H9 (cell line): Measurements from ENCODE around the gene A1CF. TPM values are rescaled to one million over a fixed set of nuclear protein-coding genes. Genes with fewer than 3 reads are reported as not detected.

Experiments used
- DNase-seq: peaks from one replicate; pipeline ENCODE4 v3.0.0-alpha.2; 2017
- H2AFZ ChIP-seq: one replicate; pipeline ENCODE4 v1.6.1; 2013; ENCODE audit warnings: mild to moderate bottlenecking, low read length, control low read depth, moderate library complexity
- H2AK5ac ChIP-seq: 2 replicates; pipeline ENCODE4 v1.6.1; 2013; ENCODE audit warnings: low read length, control low read depth, mixed read lengths; ENCODE audit not compliant: insufficient read length
- H2BK120ac ChIP-seq: one replicate; pipeline ENCODE4 v1.6.1; 2013; ENCODE audit warnings: low read depth, mild to moderate bottlenecking, low read length, control low read depth, inconsistent platforms; ENCODE audit not compliant: poor library complexity, severe bottlenecking
- H2BK12ac ChIP-seq: 2 replicates; pipeline ENCODE4 v1.6.1; 2013; ENCODE audit warnings: low read length, control low read depth, mixed read lengths, low read depth; ENCODE audit not compliant: insufficient read length
- H2BK15ac ChIP-seq: 2 replicates; pipeline ENCODE4 v1.6.1; 2013; ENCODE audit warnings: low read depth, low read length, control low read depth
- H2BK20ac ChIP-seq: one replicate; pipeline ENCODE4 v1.6.1; 2013; ENCODE audit warnings: low read depth, mild to moderate bottlenecking, low read length, control low read depth, inconsistent platforms; ENCODE audit not compliant: poor library complexity, severe bottlenecking
- H2BK5ac ChIP-seq: 2 replicates; pipeline ENCODE4 v1.6.1; 2013; ENCODE audit warnings: low read length, control low read depth, mixed read lengths; ENCODE audit not compliant: insufficient read length
- H3K14ac ChIP-seq: 2 replicates; pipeline ENCODE4 v1.6.1; 2013; ENCODE audit warnings: low read length, control low read depth; ENCODE audit not compliant: insufficient read depth
- H3K18ac ChIP-seq: 2 replicates; pipeline ENCODE4 v1.6.1; 2013; ENCODE audit warnings: low read depth, mild to moderate bottlenecking, mixed read lengths, low read length, control low read depth; ENCODE audit not compliant: insufficient read length
- H3K23ac ChIP-seq: 2 replicates; pipeline ENCODE4 v1.6.1; 2013; ENCODE audit warnings: low read length, control low read depth, mixed read lengths, low read depth; ENCODE audit not compliant: insufficient read length
- H3K23me2 ChIP-seq: 2 replicates; pipeline ENCODE4 v1.6.1; 2013; ENCODE audit warnings: low read depth, mild to moderate bottlenecking, mixed read lengths, low read length, control low read depth; ENCODE audit not compliant: insufficient read length, poor library complexity, severe bottlenecking
- H3K27ac ChIP-seq: 2 replicates; pipeline ENCODE4 v1.5.1; 2013; ENCODE audit warnings: low read length, control low read depth, mixed read lengths, low read depth; ENCODE audit not compliant: insufficient read length
- H3K27me3 ChIP-seq: 2 replicates; pipeline ENCODE4 v1.6.1; 2013; ENCODE audit warnings: low read length, control low read depth, inconsistent platforms; ENCODE audit not compliant: insufficient read depth
- H3K4ac ChIP-seq: 2 replicates; pipeline ENCODE4 v1.6.1; 2013; ENCODE audit warnings: low read depth, mild to moderate bottlenecking, control low read depth, inconsistent platforms, low read length, moderate library complexity
- H3K4me1 ChIP-seq: 2 replicates; pipeline ENCODE4 v1.6.1; 2013; ENCODE audit warnings: low read length, control low read depth, inconsistent platforms; ENCODE audit not compliant: insufficient read depth
- H3K4me2 ChIP-seq: 2 replicates; pipeline ENCODE4 v1.6.1; 2013; ENCODE audit warnings: low read length, control low read depth, mixed read lengths; ENCODE audit not compliant: insufficient read length, insufficient read depth
- H3K56ac ChIP-seq: 2 replicates; pipeline ENCODE4 v1.6.1; 2013; ENCODE audit warnings: low read depth, mild to moderate bottlenecking, mixed read lengths, low read length, control low read depth; ENCODE audit not compliant: insufficient read length
- H3K79me1 ChIP-seq: 2 replicates; pipeline ENCODE4 v1.6.1; 2013; ENCODE audit warnings: low read depth, mild to moderate bottlenecking, moderate library complexity, low read length, control low read depth, inconsistent platforms; ENCODE audit not compliant: insufficient read depth, poor library complexity, severe bottlenecking
- H3K79me2 ChIP-seq: 2 replicates; pipeline ENCODE4 v1.6.1; 2013; ENCODE audit warnings: low read length, control low read depth, inconsistent platforms; ENCODE audit not compliant: insufficient read depth
- H3K9ac ChIP-seq: 2 replicates; pipeline ENCODE4 v1.6.1; 2013; ENCODE audit warnings: low read length, control low read depth, mixed read lengths; ENCODE audit not compliant: insufficient read length; ENCODE audit errors: extremely low read depth
- H3K9me3 ChIP-seq: one replicate; pipeline ENCODE4 v1.6.1; 2013; ENCODE audit warnings: low read depth, low read length, inconsistent platforms; ENCODE audit not compliant: control insufficient read depth
- H3T11ph ChIP-seq: one replicate; pipeline ENCODE4 v1.6.1; 2013; ENCODE audit warnings: mild to moderate bottlenecking, low read length, control low read depth, inconsistent platforms
- H4K20me1 ChIP-seq: one replicate; pipeline ENCODE4 v1.6.1; 2013; ENCODE audit not compliant: control insufficient read depth, insufficient read length, insufficient read depth
- H4K5ac ChIP-seq: 2 replicates; pipeline ENCODE4 v1.6.1; 2013; ENCODE audit warnings: low read depth, mild to moderate bottlenecking, mixed read lengths, low read length, control low read depth; ENCODE audit not compliant: insufficient read length
- H4K8ac ChIP-seq: replicated peaks from 2 replicates; pipeline ENCODE4 v1.6.1; 2013; ENCODE audit warnings: low read length, control low read depth, mixed read lengths, low read depth; ENCODE audit not compliant: insufficient read length
- H4K91ac ChIP-seq: 2 replicates; pipeline ENCODE4 v1.6.1; 2013; ENCODE audit warnings: low read depth, mild to moderate bottlenecking, moderate library complexity, mixed read lengths, low read length, control low read depth; ENCODE audit not compliant: insufficient read length
- H3K27ac Mint-ChIP-seq, 3 experiments: 2 replicates in 2 of 3; 3 replicates in 1 of 3; pipeline ENCODE4 v1.8.0; 2020 to 2021; ENCODE audit warnings: mixed read lengths in 3 of 3, mild to moderate bottlenecking in 1 of 3, moderate library complexity in 1 of 3
- H3K27me3 Mint-ChIP-seq: 2 replicates; pipeline ENCODE4 v1.8.0; 2021; ENCODE audit warnings: low read depth, mild to moderate bottlenecking, moderate library complexity, mixed read lengths
- H3K36me3 Mint-ChIP-seq, 3 experiments: 2 replicates in 2 of 3; 3 replicates in 1 of 3; pipeline ENCODE4 v1.8.0; 2020 to 2021; ENCODE audit warnings: low read depth in 3 of 3, mixed read lengths in 3 of 3; ENCODE audit not compliant: insufficient read depth in 1 of 3
- H3K4me1 Mint-ChIP-seq, 2 experiments: 2 replicates each; pipeline ENCODE4 v1.8.0; 2020; ENCODE audit warnings: mixed read lengths in 2 of 2
- H3K4me3 Mint-ChIP-seq, 2 experiments: 2 replicates in 1 of 2; 3 replicates in 1 of 2; pipeline ENCODE4 v1.8.0; 2020 to 2021; ENCODE audit warnings: mild to moderate bottlenecking in 2 of 2, mixed read lengths in 2 of 2, moderate library complexity in 1 of 2
- H3K9me3 Mint-ChIP-seq, 2 experiments: 2 replicates in 1 of 2; 3 replicates in 1 of 2; pipeline ENCODE4 v1.8.0; 2020; ENCODE audit warnings: mild to moderate bottlenecking in 2 of 2, mixed read lengths in 2 of 2, moderate library complexity in 1 of 2
- CTCF ChIP-seq: fragments of 200-600 bp; sonication (generic); conservative IDR thresholded peaks from 3 replicates; pipeline ENCODE4 v1.8.0; 2021; ENCODE audit warnings: antibody characterized with exemption, mild to moderate bottlenecking
- WGBS: extraction: QIAGEN DNeasy Blood & Tissue Kit; methylation state at CpG from one replicate; pipeline ENCODE4 v1.1.7; 2013; ENCODE audit warnings: missing lambda C conversion rate, low lambda C conversion rate, mixed read lengths; ENCODE audit not compliant: insufficient read length; ENCODE audit errors: extremely low coverage; 5-methylcytosine and 5-hydroxymethylcytosine counted together
- total RNA-seq: library from RNA; stranded (reverse); gene quantifications from 2 replicates; pipeline ENCODE4 v1.2.1, GENCODE V29; 2021

Gene A1CF
- total RNA-seq, 1 experiment from 2014 or later = not detected

- Histone ChIP-seq H4K5ac (no peak overlapping the region), H2BK20ac (no peak overlapping the region), H2AFZ (no peak overlapping the region), H2BK120ac (no peak overlapping the region), H4K91ac (no peak overlapping the region), H3K27ac (no peak overlapping the region), H3K4me1 (no peaks in the 10 kb centered on the region), H2AK5ac (no peak overlapping the region), H3K4me2 (no peak overlapping the region), H4K20me1 (no peaks in the 10 kb centered on the region), H3K18ac (no peak overlapping the region), H3K9ac (no peak overlapping the region), H3K27me3 (no peaks in the 10 kb centered on the region), H3K23ac (no peak overlapping the region), H2BK15ac (no peak overlapping the region), H3K23me2 (no peaks in the 10 kb centered on the region), H3K14ac (no peak overlapping the region), H3K79me1 (no peaks in the 10 kb centered on the region), H2BK5ac (no peak overlapping the region), H4K8ac (no peak overlapping the region), H3T11ph (no peak overlapping the region), H3K79me2 (no peaks in the 10 kb centered on the region), H3K56ac (no peak overlapping the region), H2BK12ac (no peak overlapping the region), H3K9me3 (no peaks in the 10 kb centered on the region), H3K4ac (no peak overlapping the region)
- H3K4me1 Mint-ChIP-seq = no peaks in the 10 kb centered on the region
- DNase-seq = no peak
- H3K4me3 Mint-ChIP-seq = no peak overlapping the region
- WGBS = no CpG with 5 or more reads among the region's 1 CpG
- no peaks in the 10 kb centered on the region for H3K36me3 Mint-ChIP-seq
- TF ChIP-seq CTCF = no peak
- no peaks in the 10 kb centered on the region for H3K9me3 Mint-ChIP-seq
- peaks cover 26% of the 10 kb centered on the region for H3K27me3 Mint-ChIP-seq
- no peak overlapping the region for H3K27ac Mint-ChIP-seq
These were observed 60.6 kb downstream of the A1CF start for GRCh38 chr10:50824782-50825181.
